Left lung (tissue), 14 donors: ENCODE data around the gene GGT5. TPM values are rescaled to one million over a fixed set of nuclear protein-coding genes. Genes with fewer than 3 reads are reported as not detected.
"Not testable (repeated sequence)": the region's sequence is repeated elsewhere in the genome, so short reads cannot be mapped to it uniquely, and the experiment has no call there.

Source experiments
- ATAC-seq: fragments of 200-7000 bp; cut with Tn5 transposase; one replicate; pipeline ENCODE4 v1.9.1; 2020; ENCODE audit warnings: moderate library complexity
- DNase-seq, 4 donors: peaks; one replicate each; pipeline ENCODE4 v3.0.0-alpha.2; 2013 to 2020
- H3K27ac ChIP-seq, 2 donors: fragments of 200-600 bp; sonication (generic) in 1 of 2; one replicate each; pipeline versions ENCODE4 v1.5.0 to v1.8.0; 2020 to 2021
- H3K27me3 ChIP-seq, 2 donors: fragments of 200-600 bp; sonication (generic) in 1 of 2; one replicate each; pipeline versions ENCODE4 v1.5.0 to v1.8.0; 2020 to 2021
- H3K36me3 ChIP-seq, 2 donors: fragments of 200-600 bp; sonication (generic) in 1 of 2; one replicate each; pipeline versions ENCODE4 v1.5.0 to v1.8.0; 2020 to 2021
- H3K4me1 ChIP-seq, 2 donors: fragments of 200-600 bp; one replicate each; pipeline ENCODE4 v1.8.0; 2021
- H3K4me3 ChIP-seq, 2 donors: fragments of 200-600 bp; sonication (generic) in 1 of 2; one replicate each; pipeline versions ENCODE4 v1.5.0 to v1.8.0; 2020 to 2021; ENCODE audit warnings: mild to moderate bottlenecking in 1 of 2
- H3K9me3 ChIP-seq, 2 donors: fragments of 200-600 bp; sonication (generic) in 1 of 2; one replicate each; pipeline versions ENCODE4 v1.5.0 to v1.8.0; 2020 to 2021
- intact Hi-C, 2 donors: fragments of 100-400 bp; cut with DNase I; formaldehyde crosslinking; loops; one replicate each; pipeline versions ENCODE4 v1.11.2 to v1.14.2; 2022
- long read RNA-seq, 12 donors: library from polyadenylated mRNA in 2 of 12; unstranded in 2 of 12; transcript quantifications; one replicate each; pipeline ENCODE4 v2.0.0 and lab custom pipeline, GENCODE V29; 2019 to 2026
- polyA plus RNA-seq, 6 donors: library from polyadenylated mRNA; unstranded; fragments of 120-200 nt; gene quantifications; one replicate each; pipeline ENCODE4 v1.2.1, GENCODE V29; 2013; ENCODE audit not compliant: insufficient read length in 6 of 6
- total RNA-seq, 2 donors: library from RNA; stranded (reverse); fragmentation: NEBNext Ultra II Directional; extraction: Animal tissue kit (Norgen Biotek cat#: 25700); gene quantifications; one replicate each; pipeline ENCODE4 v1.2.1, GENCODE V29; 2021
- TF ChIP-seq, protein P1 (sequence below), 2 donors: fragments of 200-600 bp; sonication (generic) in 1 of 2; IDR thresholded peaks; one replicate each; pipeline versions ENCODE4 v1.5.0 to v1.8.0; 2021; ENCODE audit warnings: antibody characterized with exemption in 2 of 2
- donor health status: DM: no; HTN: yes; CAD: no.
- donor health status: DM: no; HTN: no; CAD: no.

Gene GGT5, protein sequence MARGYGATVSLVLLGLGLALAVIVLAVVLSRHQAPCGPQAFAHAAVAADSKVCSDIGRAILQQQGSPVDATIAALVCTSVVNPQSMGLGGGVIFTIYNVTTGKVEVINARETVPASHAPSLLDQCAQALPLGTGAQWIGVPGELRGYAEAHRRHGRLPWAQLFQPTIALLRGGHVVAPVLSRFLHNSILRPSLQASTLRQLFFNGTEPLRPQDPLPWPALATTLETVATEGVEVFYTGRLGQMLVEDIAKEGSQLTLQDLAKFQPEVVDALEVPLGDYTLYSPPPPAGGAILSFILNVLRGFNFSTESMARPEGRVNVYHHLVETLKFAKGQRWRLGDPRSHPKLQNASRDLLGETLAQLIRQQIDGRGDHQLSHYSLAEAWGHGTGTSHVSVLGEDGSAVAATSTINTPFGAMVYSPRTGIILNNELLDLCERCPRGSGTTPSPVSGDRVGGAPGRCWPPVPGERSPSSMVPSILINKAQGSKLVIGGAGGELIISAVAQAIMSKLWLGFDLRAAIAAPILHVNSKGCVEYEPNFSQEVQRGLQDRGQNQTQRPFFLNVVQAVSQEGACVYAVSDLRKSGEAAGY
- total RNA-seq (10 to 100 TPM; 18.9 to 25.6 TPM), polyA plus RNA-seq (10 to 100 TPM; 10.6 to 15.7 (median 12.5) TPM)
- long read RNA-seq, donor 1, partial matches to known transcripts: 0 of 1 reads
- long read RNA-seq, donor 1, other reads (novel, unspliced or antisense): 0 of 1 reads
- long read RNA-seq, donor 2, full-length matches to known transcripts: 2 of 2 reads
- long read RNA-seq, donor 2, partial matches to known transcripts: 0 of 2 reads
- long read RNA-seq, donor 2, other reads (novel, unspliced or antisense): 0 of 2 reads
- long read RNA-seq, donor 3, partial matches to known transcripts: 0 of 3 reads
- long read RNA-seq, donor 3, other reads (novel, unspliced or antisense): 0 of 3 reads
- long read RNA-seq, donor 4, partial matches to known transcripts: 3 of 8 reads
- long read RNA-seq, donor 4, other reads (novel, unspliced or antisense): 2 of 8 reads
- long read RNA-seq, donor 5, full-length matches to known transcripts: 2 of 2 reads
- long read RNA-seq, donor 5, partial matches to known transcripts: 0 of 2 reads
- long read RNA-seq, donor 5, other reads (novel, unspliced or antisense): 0 of 2 reads
- long read RNA-seq, donor 6, partial matches to known transcripts: 0 of 1 reads
- long read RNA-seq, donor 6, other reads (novel, unspliced or antisense): 0 of 1 reads
- long read RNA-seq, donor 7: 0 reads
- long read RNA-seq, donor 8, partial matches to known transcripts: 0 of 2 reads
- long read RNA-seq, donor 8, other reads (novel, unspliced or antisense): 0 of 2 reads
- long read RNA-seq, donor 9: 0 reads
- long read RNA-seq, donor 10, partial matches to known transcripts: 2 of 7 reads
- long read RNA-seq, donor 10, other reads (novel, unspliced or antisense): 2 of 7 reads
- long read RNA-seq, donor 11, full-length matches to known transcripts: 5 of 5 reads
- long read RNA-seq, donor 11, partial matches to known transcripts: 0 of 5 reads
- long read RNA-seq, donor 11, other reads (novel, unspliced or antisense): 0 of 5 reads
- long read RNA-seq, donor 12: 0 reads

DNA sequence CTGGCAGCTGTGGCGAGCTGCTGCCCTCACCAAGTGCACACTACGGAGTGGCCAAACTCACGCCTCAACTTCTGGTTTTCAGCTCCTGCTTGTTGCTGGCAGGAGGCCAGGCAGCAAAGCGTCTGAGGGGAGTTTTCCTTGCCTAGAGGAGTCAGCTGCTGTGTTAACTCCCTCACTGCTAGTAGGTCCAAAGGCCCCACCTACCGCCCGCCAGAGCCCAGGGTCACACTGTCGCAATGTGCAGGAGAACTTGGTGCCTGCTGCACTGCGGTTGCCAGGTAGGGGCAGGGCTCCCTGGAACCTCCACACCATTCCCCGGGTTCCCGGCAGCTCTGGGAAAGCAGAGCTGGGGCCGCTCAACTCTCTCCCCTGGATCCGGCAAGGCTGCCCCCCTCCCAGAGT is at the start of gene GGT5:
Gene GGT5 (minus strand): TSS at position 53 of the 402 bp plus-strand sequence. CDS start 357 bp downstream, outside the sequence.
- H3K27me3 ChIP-seq, H3K36me3 ChIP-seq, H3K9me3 ChIP-seq: not testable (repeated sequence)
- ATAC-seq: peak; percentile 5
- intact Hi-C loops: loop anchor here in 1 of 2 donors (5.0 kb wide), 1 partner anchor 58 kb away; no protein-coding TSS in a partner anchor
- peak within 1 kb of the TSS; percentile 78 to 79 for H3K27ac ChIP-seq
- H3K4me3 ChIP-seq: peak within 1 kb of the TSS in 1 of 2 donors; percentile 23
- peak in 2 of 4 donors; percentile 35 to 54 for DNase-seq
- H3K4me1 ChIP-seq: peaks cover 46 to 53% of the 10 kb centered on the region in 2 donors

DNA sequence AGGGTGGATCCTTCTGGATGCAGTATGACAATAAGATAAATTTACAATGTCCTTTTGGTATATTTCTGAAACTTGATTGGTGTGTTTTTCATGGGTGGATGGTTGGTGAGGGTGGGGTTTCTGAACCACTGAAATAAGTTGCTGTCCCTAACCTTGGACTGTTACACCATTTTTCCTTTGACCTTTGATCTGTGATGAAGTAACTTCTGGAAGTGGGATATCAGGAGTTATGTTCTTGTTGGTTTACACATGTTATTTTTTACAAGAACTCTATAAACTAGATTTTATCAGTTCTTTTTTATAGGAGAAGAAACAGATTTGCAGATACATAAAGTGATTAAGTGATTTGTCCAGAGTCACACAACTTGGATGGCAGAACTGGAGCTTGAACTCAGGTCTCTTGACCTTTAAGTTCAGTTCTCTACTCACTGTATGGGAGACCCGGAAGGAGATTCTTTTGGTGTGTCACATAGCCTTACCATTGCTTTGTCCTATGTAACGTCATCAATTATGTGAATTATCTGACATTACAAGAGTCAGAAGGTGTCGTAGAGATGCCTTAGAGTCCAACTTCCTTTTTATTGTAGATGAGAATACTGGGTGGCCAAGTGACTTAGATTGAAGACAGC is 47.4 kb upstream of the GGT5 start:
- H3K27me3 ChIP-seq, H3K9me3 ChIP-seq, DNase-seq, H3K4me3 ChIP-seq, H3K36me3 ChIP-seq, ATAC-seq, intact Hi-C loops: not testable (repeated sequence)
- H3K4me1 ChIP-seq: peaks cover 24 to 46% of the 10 kb centered on the region in 2 donors
- H3K27ac ChIP-seq: peak overlapping the region; percentile 28 to 55

DNA sequence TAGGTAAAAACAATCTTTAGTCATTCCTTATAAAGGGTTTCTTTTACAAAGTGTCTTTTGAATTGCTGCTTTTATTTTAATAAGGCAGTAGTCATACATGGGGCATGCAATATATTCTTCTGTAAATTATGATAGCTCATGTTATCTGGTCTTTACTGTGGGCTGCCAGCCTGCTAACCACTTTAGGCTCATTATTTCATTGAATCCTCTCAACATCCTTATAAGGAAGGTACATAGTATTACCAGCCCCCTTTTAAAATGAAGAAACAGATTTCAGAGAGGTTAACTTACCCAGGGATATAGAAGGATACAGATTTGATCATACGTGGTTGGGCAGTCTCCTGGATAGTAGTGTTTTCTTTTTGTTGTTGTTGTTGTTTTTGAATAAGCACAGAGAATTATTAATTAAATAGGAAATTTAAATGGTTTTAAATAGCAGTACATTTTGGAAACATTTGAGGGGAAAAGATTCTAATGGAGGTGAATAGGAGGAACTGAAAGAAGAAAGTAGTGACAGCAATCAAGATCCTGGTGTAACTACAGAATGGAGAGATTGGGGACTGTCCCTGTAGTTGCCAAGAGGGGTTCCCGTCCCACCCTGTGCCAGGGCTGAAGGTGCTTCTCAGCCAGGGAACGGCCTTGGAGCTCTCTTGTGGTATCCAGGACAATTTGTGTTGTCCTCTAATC is 46.8 kb upstream of the GGT5 start:
- peaks cover 27 to 47% of the 10 kb centered on the region in 2 donors for H3K4me1 ChIP-seq
- no peaks in the 10 kb centered on the region for H3K9me3 ChIP-seq
- TF ChIP-seq, protein P1, sequence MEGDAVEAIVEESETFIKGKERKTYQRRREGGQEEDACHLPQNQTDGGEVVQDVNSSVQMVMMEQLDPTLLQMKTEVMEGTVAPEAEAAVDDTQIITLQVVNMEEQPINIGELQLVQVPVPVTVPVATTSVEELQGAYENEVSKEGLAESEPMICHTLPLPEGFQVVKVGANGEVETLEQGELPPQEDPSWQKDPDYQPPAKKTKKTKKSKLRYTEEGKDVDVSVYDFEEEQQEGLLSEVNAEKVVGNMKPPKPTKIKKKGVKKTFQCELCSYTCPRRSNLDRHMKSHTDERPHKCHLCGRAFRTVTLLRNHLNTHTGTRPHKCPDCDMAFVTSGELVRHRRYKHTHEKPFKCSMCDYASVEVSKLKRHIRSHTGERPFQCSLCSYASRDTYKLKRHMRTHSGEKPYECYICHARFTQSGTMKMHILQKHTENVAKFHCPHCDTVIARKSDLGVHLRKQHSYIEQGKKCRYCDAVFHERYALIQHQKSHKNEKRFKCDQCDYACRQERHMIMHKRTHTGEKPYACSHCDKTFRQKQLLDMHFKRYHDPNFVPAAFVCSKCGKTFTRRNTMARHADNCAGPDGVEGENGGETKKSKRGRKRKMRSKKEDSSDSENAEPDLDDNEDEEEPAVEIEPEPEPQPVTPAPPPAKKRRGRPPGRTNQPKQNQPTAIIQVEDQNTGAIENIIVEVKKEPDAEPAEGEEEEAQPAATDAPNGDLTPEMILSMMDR (IDR thresholded peaks at IDR 0.05): no peak
- intact Hi-C loops: no loop called here
- H3K36me3 ChIP-seq: no peaks in the 10 kb centered on the region
- no peaks in the 10 kb centered on the region for H3K27me3 ChIP-seq
- H3K27ac ChIP-seq: peak overlapping the region; percentile 28 to 55
- ATAC-seq (no peak), DNase-seq (no peak)
- H3K4me3 ChIP-seq: no peak overlapping the region

DNA sequence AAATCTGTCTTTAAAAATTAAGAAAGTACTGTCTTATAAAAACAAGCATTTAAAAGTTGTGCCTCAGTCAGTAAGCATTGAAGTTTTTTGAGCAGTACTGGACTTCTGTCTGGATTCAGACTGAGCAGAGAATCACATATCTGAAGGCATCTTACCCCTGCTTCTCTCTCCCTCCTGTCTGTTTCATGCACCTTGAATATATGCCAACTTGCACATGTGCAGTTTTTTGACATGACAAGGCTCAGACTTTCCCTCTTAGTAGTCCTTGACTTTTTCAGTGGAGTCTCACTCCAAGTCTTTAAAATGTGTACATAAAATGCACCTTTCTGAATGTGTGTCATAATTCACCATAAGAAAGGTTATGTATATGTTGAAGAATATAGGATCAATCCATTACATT is 45.6 kb upstream of the GGT5 start:
- peak overlapping the region; percentile 22 to 43 for H3K27ac ChIP-seq
- peaks cover 37 to 58% of the 10 kb centered on the region in 2 donors for H3K4me1 ChIP-seq
- intact Hi-C loops: no loop called here
- TF ChIP-seq, protein P1 (IDR thresholded peaks at IDR 0.05): no peak
- no peaks in the 10 kb centered on the region for H3K9me3 ChIP-seq
- H3K36me3 ChIP-seq: no peaks in the 10 kb centered on the region
- DNase-seq: no peak
- H3K27me3 ChIP-seq: no peaks in the 10 kb centered on the region
- no peak for ATAC-seq
- H3K4me3 ChIP-seq: no peak overlapping the region

DNA sequence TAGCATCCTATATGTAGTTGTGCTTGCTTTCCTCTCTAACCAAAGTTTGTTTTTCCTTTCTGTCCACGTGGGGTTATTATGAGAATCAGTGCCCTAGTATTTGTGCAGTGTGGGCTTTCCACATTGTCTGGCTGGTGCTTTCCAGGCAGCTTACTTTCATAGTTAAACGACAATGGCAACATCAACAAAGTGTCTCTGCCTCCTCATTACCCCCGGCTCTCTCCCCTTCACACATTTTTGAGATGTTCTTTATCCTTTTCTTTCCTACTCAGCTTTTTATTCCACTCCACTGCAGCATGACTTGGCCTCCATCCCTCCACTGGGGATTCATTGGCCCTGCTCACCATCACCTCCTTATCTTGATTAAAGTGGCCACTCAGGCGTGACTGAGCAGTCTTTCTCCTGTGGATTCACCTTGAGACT is 44.9 kb upstream of the GGT5 start:
- peak overlapping the region; percentile 14 to 43 for H3K27ac ChIP-seq
- H3K9me3 ChIP-seq: no peaks in the 10 kb centered on the region
- H3K4me3 ChIP-seq: no peak overlapping the region
- intact Hi-C loops: no loop called here
- peaks cover 42 to 64% of the 10 kb centered on the region in 2 donors for H3K4me1 ChIP-seq
- no peaks in the 10 kb centered on the region for H3K36me3 ChIP-seq
- DNase-seq (peak in 2 of 4 donors; percentile 77 to 83), ATAC-seq (peak; percentile 39)
- TF ChIP-seq, protein P1 (IDR thresholded peaks at IDR 0.05): no peak
- no peaks in the 10 kb centered on the region for H3K27me3 ChIP-seq
